Type B pancreatic cell (in vitro differentiated cells): ENCODE measurements around the gene DUOX2. TPM values are rescaled to one million over a fixed set of nuclear protein-coding genes. Genes with fewer than 3 reads are reported as not detected.

ENCODE experiments used
- DNase-seq: peaks from one replicate; pipeline ENCODE4 v3.0.0; 2021; ENCODE audit warnings: mixed read lengths; ENCODE audit not compliant: unreplicated experiment; ENCODE audit errors: extremely low spot score
- H3K27ac Mint-ChIP-seq: 2 replicates; pipeline ENCODE4 v1.8.0; 2021; ENCODE audit warnings: mild to moderate bottlenecking, mixed read lengths
- H3K27me3 Mint-ChIP-seq: 2 replicates; pipeline ENCODE4 v1.8.0; 2021; ENCODE audit warnings: mixed read lengths
- H3K36me3 Mint-ChIP-seq: 2 replicates; pipeline ENCODE4 v1.8.0; 2021; ENCODE audit warnings: mixed read lengths
- H3K4me1 Mint-ChIP-seq: one replicate; pipeline ENCODE4 v1.8.0; 2021; ENCODE audit warnings: mixed read lengths; ENCODE audit not compliant: unreplicated experiment
- H3K4me3 Mint-ChIP-seq: 2 replicates; pipeline ENCODE4 v1.8.0; 2021; ENCODE audit warnings: mild to moderate bottlenecking, mixed read lengths
- H3K9me3 Mint-ChIP-seq: 2 replicates; pipeline ENCODE4 v1.8.0; 2021; ENCODE audit warnings: mixed read lengths
- total RNA-seq: library from RNA; stranded (reverse); gene quantifications from 2 replicates; pipeline ENCODE4 v1.2.1, GENCODE V29; 2021; ENCODE audit warnings: low replicate concordance
- TF ChIP-seq, protein P1 (sequence below): fragments of 200-600 bp; sonication (generic); conservative IDR thresholded peaks from 2 replicates; pipeline ENCODE4 v1.5.0; 2021; ENCODE audit warnings: antibody characterized with exemption, mild to moderate bottlenecking

DUOX2 gene
- total RNA-seq, 1 donor from 2014 or later = 3.1 TPM

DNA sequence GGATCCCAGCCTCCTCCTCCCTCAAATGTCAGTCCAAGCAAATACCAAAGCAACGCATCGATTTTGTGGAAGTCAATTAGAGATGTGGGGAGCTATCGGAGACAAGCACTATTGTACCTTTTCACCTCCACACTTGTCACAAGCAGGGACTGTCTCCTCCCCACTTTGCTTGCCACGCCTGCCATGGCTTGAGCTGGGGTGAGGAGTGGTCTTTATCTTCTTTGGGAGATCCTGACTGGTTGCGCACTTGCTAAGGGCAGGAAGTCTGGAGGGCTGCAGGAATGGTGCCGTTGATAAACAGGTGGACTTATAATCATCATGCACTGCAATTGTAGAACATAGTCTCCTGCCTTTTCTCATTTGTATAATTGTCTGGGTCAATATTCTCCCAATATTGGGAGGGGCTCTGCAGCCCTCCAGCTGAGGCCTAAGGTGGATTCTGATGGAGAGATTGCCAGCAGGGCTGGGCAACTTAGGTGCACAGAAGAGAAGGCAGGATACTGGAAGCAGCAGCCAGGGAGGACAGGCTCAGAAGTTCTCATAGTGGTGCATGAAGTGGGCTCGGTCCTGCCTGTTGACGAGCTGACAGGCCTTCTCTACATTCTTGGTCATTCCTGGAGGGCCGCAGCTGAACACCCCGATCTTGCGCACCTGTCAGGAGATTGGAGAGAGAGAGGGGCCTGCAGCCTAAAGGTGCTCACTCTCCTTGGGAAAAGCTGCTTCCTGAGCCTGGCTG is 20.2 kb downstream of the DUOX2 start:
- H3K27me3 Mint-ChIP-seq = peaks cover 38% of the 10 kb centered on the region
- DNase-seq = no peak
- H3K27ac Mint-ChIP-seq = no peak overlapping the region
- TF ChIP-seq, protein P1, sequence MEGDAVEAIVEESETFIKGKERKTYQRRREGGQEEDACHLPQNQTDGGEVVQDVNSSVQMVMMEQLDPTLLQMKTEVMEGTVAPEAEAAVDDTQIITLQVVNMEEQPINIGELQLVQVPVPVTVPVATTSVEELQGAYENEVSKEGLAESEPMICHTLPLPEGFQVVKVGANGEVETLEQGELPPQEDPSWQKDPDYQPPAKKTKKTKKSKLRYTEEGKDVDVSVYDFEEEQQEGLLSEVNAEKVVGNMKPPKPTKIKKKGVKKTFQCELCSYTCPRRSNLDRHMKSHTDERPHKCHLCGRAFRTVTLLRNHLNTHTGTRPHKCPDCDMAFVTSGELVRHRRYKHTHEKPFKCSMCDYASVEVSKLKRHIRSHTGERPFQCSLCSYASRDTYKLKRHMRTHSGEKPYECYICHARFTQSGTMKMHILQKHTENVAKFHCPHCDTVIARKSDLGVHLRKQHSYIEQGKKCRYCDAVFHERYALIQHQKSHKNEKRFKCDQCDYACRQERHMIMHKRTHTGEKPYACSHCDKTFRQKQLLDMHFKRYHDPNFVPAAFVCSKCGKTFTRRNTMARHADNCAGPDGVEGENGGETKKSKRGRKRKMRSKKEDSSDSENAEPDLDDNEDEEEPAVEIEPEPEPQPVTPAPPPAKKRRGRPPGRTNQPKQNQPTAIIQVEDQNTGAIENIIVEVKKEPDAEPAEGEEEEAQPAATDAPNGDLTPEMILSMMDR = no peak
- no peak overlapping the region for H3K4me3 Mint-ChIP-seq
- H3K4me1 Mint-ChIP-seq = no peaks in the 10 kb centered on the region
- no peaks in the 10 kb centered on the region for H3K36me3 Mint-ChIP-seq
- H3K9me3 Mint-ChIP-seq = no peaks in the 10 kb centered on the region

DNA sequence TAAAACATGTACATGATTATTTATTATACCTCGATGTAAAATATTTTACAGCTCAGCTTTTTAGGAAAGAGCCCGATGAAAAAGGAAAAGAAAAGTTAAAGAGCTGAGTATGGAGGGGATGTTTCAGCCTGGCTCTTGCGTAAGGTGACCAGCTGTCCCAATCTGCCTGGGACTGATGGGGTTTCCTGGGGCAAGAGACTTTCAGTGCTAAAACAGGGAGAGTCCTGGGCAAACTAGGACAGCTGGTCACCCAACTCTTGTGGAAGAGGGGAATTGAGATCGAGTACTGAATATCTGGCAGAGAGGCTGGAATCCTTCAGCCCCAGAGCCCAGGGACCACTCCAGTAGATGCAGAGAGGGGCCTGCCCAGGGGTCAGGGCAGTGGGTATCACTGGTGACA is 21.0 kb downstream of the DUOX2 start:
- H3K4me1 Mint-ChIP-seq = no peaks in the 10 kb centered on the region
- no peaks in the 10 kb centered on the region for H3K36me3 Mint-ChIP-seq
- H3K27me3 Mint-ChIP-seq = peaks cover 39% of the 10 kb centered on the region
- TF ChIP-seq, protein P1 = no peak
- no peak for DNase-seq
- H3K4me3 Mint-ChIP-seq = no peak overlapping the region
- H3K27ac Mint-ChIP-seq = no peak overlapping the region
- H3K9me3 Mint-ChIP-seq = no peaks in the 10 kb centered on the region

DNA sequence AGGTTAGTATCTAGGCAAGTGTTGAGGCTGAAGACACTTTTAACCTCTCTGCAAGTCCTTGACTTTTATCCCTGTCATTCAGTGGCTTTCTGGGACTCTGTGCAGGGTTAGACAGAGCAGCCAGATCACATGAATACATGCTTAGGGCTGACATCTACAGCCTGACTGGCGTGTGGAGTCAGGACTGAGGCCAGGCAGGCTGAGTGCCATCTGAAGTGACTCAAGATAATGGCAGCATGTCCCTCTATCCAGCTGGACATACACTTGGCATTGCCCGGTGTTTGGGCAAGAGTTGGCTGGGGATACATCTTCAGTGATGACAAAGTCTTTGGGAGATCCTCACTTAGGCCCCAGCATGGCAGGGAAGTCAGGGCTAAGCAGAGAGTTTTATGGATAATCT is 22.4 kb downstream of the DUOX2 start:
- no peaks in the 10 kb centered on the region for H3K36me3 Mint-ChIP-seq
- TF ChIP-seq, protein P1 = no peak
- no peak overlapping the region for H3K4me3 Mint-ChIP-seq
- H3K4me1 Mint-ChIP-seq = no peaks in the 10 kb centered on the region
- peaks cover 52% of the 10 kb centered on the region for H3K27me3 Mint-ChIP-seq
- no peak overlapping the region for H3K27ac Mint-ChIP-seq
- no peak for DNase-seq
- no peaks in the 10 kb centered on the region for H3K9me3 Mint-ChIP-seq

DNA sequence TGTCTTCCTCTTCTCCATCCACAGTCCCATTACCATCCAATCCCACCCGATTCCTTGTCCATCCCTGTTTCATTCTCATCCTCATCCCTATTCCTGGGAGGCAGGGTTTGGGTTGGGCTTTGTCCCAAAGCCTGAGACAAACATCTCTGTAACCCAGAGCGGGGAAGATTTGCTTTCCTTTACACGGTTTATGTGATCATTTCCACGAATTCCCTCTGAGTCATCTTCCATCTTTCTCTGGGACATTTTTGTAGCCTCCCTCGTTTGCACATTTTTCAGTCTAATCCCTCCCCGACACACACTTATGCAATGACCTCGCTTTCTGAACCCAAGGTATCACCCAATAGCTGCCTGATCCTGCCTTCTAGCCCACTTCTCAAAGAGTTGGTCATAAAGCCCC is 22.8 kb downstream of the DUOX2 start:
- H3K9me3 Mint-ChIP-seq = no peaks in the 10 kb centered on the region
- TF ChIP-seq, protein P1 = no peak
- H3K4me1 Mint-ChIP-seq = no peaks in the 10 kb centered on the region
- no peak overlapping the region for H3K4me3 Mint-ChIP-seq
- no peaks in the 10 kb centered on the region for H3K36me3 Mint-ChIP-seq
- H3K27ac Mint-ChIP-seq = no peak overlapping the region
- no peak for DNase-seq
- H3K27me3 Mint-ChIP-seq = peaks cover 52% of the 10 kb centered on the region

DNA sequence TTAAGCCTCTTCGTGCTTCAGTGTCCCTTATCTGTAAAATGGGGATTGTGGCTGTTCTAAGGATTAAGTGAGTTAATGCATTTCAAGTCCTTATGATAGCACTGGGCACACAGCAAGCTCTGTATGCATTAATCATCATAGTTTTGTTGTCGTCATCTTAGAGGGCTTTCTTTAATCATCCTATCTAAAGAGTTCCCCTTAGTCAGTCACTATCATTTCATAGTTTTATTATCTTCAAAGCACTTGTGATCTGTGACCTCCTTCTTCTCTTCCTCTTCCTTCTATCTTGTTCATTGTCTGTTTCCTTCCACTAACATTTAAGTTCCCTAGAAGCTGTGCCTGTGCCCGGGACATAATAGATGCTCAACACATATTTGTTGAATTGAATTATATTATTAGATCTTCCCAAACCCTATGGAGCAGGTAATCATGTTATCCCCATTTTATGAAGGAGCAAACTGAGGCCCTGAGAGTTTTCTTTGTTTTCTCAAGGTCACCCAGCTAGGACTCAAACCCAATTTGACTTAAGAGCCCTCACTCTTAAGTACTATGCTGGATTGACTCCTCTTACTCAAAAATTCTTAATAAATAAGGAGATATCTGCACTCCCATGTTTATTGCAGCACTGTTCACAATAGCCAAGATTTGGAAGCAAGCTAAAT is 24.1 kb downstream of the DUOX2 start:
- Mint-ChIP-seq H3K36me3 (no peaks in the 10 kb centered on the region), H3K27me3 (peaks cover 52% of the 10 kb centered on the region), H3K27ac (no peak overlapping the region), H3K9me3 (no peaks in the 10 kb centered on the region), H3K4me1 (no peaks in the 10 kb centered on the region), H3K4me3 (no peak overlapping the region)
- DNase-seq = no peak
- TF ChIP-seq, protein P1 = no peak
